Lower lobe of right lung (tissue), 2 donors: ENCODE measurements around the gene DAAM1. TPM values are rescaled to one million over a fixed set of nuclear protein-coding genes. Genes with fewer than 3 reads are reported as not detected.
A peak's percentile ranks its signal among the peaks of the same experiment; 100 is the strongest.

ENCODE experiments used
- ATAC-seq, 2 donors: fragments of 200-7000 bp; cut with Tn5 transposase; one replicate each; pipeline ENCODE4 v1.9.1; 2020 to 2022; ENCODE audit warnings: mild to moderate bottlenecking in 2 of 2, moderate library complexity in 2 of 2
- DNase-seq: peaks from one replicate; pipeline ENCODE4 v3.0.0-alpha.2; 2020
- H3K27ac ChIP-seq: fragments of 200-600 bp; one replicate; pipeline ENCODE4 v1.8.0; 2022
- H3K27me3 ChIP-seq: fragments of 200-600 bp; one replicate; pipeline ENCODE4 v1.8.0; 2022; ENCODE audit warnings: low read depth
- H3K36me3 ChIP-seq: fragments of 200-600 bp; one replicate; pipeline ENCODE4 v1.8.0; 2022; ENCODE audit warnings: mild to moderate bottlenecking
- H3K4me1 ChIP-seq: fragments of 200-600 bp; one replicate; pipeline ENCODE4 v1.8.0; 2022
- H3K4me3 ChIP-seq: fragments of 200-600 bp; one replicate; pipeline ENCODE4 v1.8.0; 2022; ENCODE audit warnings: mild to moderate bottlenecking
- H3K9me3 ChIP-seq: fragments of 200-600 bp; one replicate; pipeline ENCODE4 v1.8.0; 2022
- CTCF ChIP-seq: fragments of 200-600 bp; IDR thresholded peaks from one replicate; pipeline ENCODE4 v1.8.0; 2022; ENCODE audit warnings: antibody characterized with exemption, mild to moderate bottlenecking
- intact Hi-C: fragments of 100-400 bp; cut with DNase I; formaldehyde crosslinking; loops from one replicate; pipeline ENCODE4 v1.11.0; 2022
- total RNA-seq: library from RNA; stranded (reverse); fragmentation: NEBNext Ultra II Directional; extraction: Animal tissue kit (Norgen Biotek cat#: 25700); gene quantifications from one replicate; pipeline ENCODE4 v1.2.1, GENCODE V29; 2021
- donor health status: DM: no; HTN: yes; CAD: no; lungs with severe emphysema.

The DAAM1 gene
- total RNA-seq, 1 donor from 2014 or later = 46.7 TPM

GRCh38 chr14:59360233-59360632, 171.8 kb downstream of the DAAM1 start:
- ATAC-seq (no peak), DNase-seq (no peak)
- H3K4me1 ChIP-seq = peaks cover 67% of the 10 kb centered on the region
- intact Hi-C loops = no loop called here
- H3K36me3 ChIP-seq = peaks cover 34% of the 10 kb centered on the region
- no peaks in the 10 kb centered on the region for H3K9me3 ChIP-seq
- no peaks in the 10 kb centered on the region for H3K27me3 ChIP-seq
- no peak for TF ChIP-seq CTCF
- no peak overlapping the region for H3K27ac ChIP-seq
- no peak overlapping the region for H3K4me3 ChIP-seq

GRCh38 chr14:59360923-59361794, 172.7 kb downstream of the DAAM1 start:
- Histone ChIP-seq H3K27ac (peak overlapping the region; percentile 38), H3K27me3 (no peaks in the 10 kb centered on the region), H3K4me3 (no peak overlapping the region), H3K4me1 (peaks cover 67% of the 10 kb centered on the region), H3K9me3 (no peaks in the 10 kb centered on the region), H3K36me3 (peaks cover 24% of the 10 kb centered on the region)
- intact Hi-C loops = no loop called here
- DNase-seq (peak; percentile 77), ATAC-seq (peak; percentile 89 to 94)
- no peak for TF ChIP-seq CTCF

GRCh38 chr14:59362513-59362912, 174.0 kb downstream of the DAAM1 start:
- Histone ChIP-seq H3K36me3 (peaks cover 17% of the 10 kb centered on the region), H3K27me3 (no peaks in the 10 kb centered on the region), H3K27ac (no peak overlapping the region), H3K4me1 (peaks cover 67% of the 10 kb centered on the region), H3K4me3 (no peak overlapping the region), H3K9me3 (no peaks in the 10 kb centered on the region)
- ATAC-seq = no peak
- TF ChIP-seq CTCF = no peak
- intact Hi-C loops = no loop called here
- DNase-seq = no peak

- ATAC-seq (no peak), DNase-seq (no peak)
- Histone ChIP-seq H3K27ac (no peak overlapping the region), H3K9me3 (no peaks in the 10 kb centered on the region), H3K27me3 (no peaks in the 10 kb centered on the region), H3K36me3 (peaks cover 29% of the 10 kb centered on the region), H3K4me1 (peaks cover 55% of the 10 kb centered on the region), H3K4me3 (no peak overlapping the region)
- intact Hi-C loops = no loop called here
- no peak for TF ChIP-seq CTCF
Measured at GRCh38 chr14:59363531-59364226, 175.2 kb downstream of the DAAM1 start.

GRCh38 chr14:59370158-59370742, 181.8 kb downstream of the DAAM1 start:
- Histone ChIP-seq H3K27me3 (no peaks in the 10 kb centered on the region), H3K4me1 (no peaks in the 10 kb centered on the region), H3K36me3 (peaks cover 19% of the 10 kb centered on the region), H3K27ac (no peak overlapping the region), H3K9me3 (no peaks in the 10 kb centered on the region), H3K4me3 (no peak overlapping the region)
- intact Hi-C loops = no loop called here
- no peak for ATAC-seq
- DNase-seq = no peak
- no peak for TF ChIP-seq CTCF
